Measurements from ENCODE around the gene CSRP3. TPM values are rescaled to one million over a fixed set of nuclear protein-coding genes. Genes with fewer than 3 reads are reported as not detected.

The CSRP3 gene
- total and polyA plus RNA-seq, 4 donors, result 0.08 TPM; not detected in 3

- TF ChIP-seq HNF4A (conservative IDR thresholded peaks at IDR 0.05), result no peak
- no peak for TF ChIP-seq EGR1 (IDR thresholded peaks at IDR 0.05; ENCODE audit: low read depth in 2 of 2)
- no peak for TF ChIP-seq REST (IDR thresholded peaks at IDR 0.05)
- TF ChIP-seq HNF4G (IDR thresholded peaks at IDR 0.05), result no peak
- TF ChIP-seq ZBTB33 (IDR thresholded peaks at IDR 0.05), result no peak
- no peak for TF ChIP-seq ATF3 (IDR thresholded peaks at IDR 0.05)
- no peak for TF ChIP-seq TAF1 (conservative IDR thresholded peaks at IDR 0.05)
- no peak for TF ChIP-seq FOXA1 (IDR thresholded peaks at IDR 0.05)
- no peak for TF ChIP-seq FOXA2 (IDR thresholded peaks at IDR 0.05)
- TF ChIP-seq, protein P1, sequence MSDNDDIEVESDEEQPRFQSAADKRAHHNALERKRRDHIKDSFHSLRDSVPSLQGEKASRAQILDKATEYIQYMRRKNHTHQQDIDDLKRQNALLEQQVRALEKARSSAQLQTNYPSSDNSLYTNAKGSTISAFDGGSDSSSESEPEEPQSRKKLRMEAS (IDR thresholded peaks at IDR 0.05), result no peak
- TF ChIP-seq SP1 (IDR thresholded peaks at IDR 0.05), result no peak
- no peak for TF ChIP-seq RXRA (IDR thresholded peaks at IDR 0.05)
- TF ChIP-seq CTCF (IDR thresholded peaks at IDR 0.05; ENCODE audit: low read depth, low read length, missing input control), result no peak
- TF ChIP-seq GABPA (IDR thresholded peaks at IDR 0.05 in 1 of 2, conservative IDR thresholded peaks at IDR 0.05 in 1 of 2), result no peak
- TF ChIP-seq NR2F2 (IDR thresholded peaks at IDR 0.05), result no peak
- H3K9ac ChIP-seq (ENCODE audit: low read depth in 1 of 2, low read length in 2 of 2), result no peak overlapping the region
- H3K27ac ChIP-seq (ENCODE audit: low read depth in 1 of 2, low read length in 2 of 2), result no peak overlapping the region
- no peaks in the 10 kb centered on the region for H3K9me3 ChIP-seq (ENCODE audit: control insufficient read depth in 4 of 4, low read length in 3 of 4)
- no peaks in the 10 kb centered on the region for H3K36me3 ChIP-seq (ENCODE audit: control insufficient read depth in 4 of 4, insufficient read depth in 3 of 4, low read depth in 1 of 4, low read length in 3 of 4)
- DNase-seq (ENCODE audit: low spot score), result no peak
- H3K4me1 ChIP-seq (ENCODE audit: control insufficient read depth in 4 of 4, insufficient read depth in 4 of 4, low read length in 3 of 4), result peaks cover 6 to 19% (median 17%) of the 10 kb centered on the region in 4 donors
- WGBS, result 83% methylated on average over 5 of the region's 5 CpGs
- no peak overlapping the region for H3K4me3 ChIP-seq (ENCODE audit: low read depth in 1 of 3, low read length in 3 of 3)
- H3K27me3 ChIP-seq (ENCODE audit: control insufficient read depth in 4 of 4, insufficient read depth in 4 of 4, low read length in 3 of 4), result peaks cover 0 to 2% (median under 1%) of the 10 kb centered on the region in 4 donors
Measured at GRCh38 chr11:19245351-19245750, 43.6 kb upstream of the CSRP3 start.

- DNase-seq (ENCODE audit: low spot score), result no peak
- H3K4me1 ChIP-seq (ENCODE audit: control insufficient read depth in 4 of 4, insufficient read depth in 4 of 4, low read length in 3 of 4), result peaks cover 6 to 22% (median 19%) of the 10 kb centered on the region in 4 donors
- no peaks in the 10 kb centered on the region for H3K9me3 ChIP-seq (ENCODE audit: control insufficient read depth in 4 of 4, low read length in 3 of 4)
- WGBS, result 82% methylated on average over 2 of the region's 2 CpGs
- H3K27ac ChIP-seq (ENCODE audit: low read depth in 1 of 2, low read length in 2 of 2), result no peak overlapping the region
- peaks cover 0 to 3% (median 2%) of the 10 kb centered on the region in 4 donors for H3K27me3 ChIP-seq (ENCODE audit: control insufficient read depth in 4 of 4, insufficient read depth in 4 of 4, low read length in 3 of 4)
- TF ChIP-seq EGR1 (IDR thresholded peaks at IDR 0.05; ENCODE audit: low read depth in 2 of 2) (no peak), RAD21 (IDR thresholded peaks at IDR 0.05) (no peak)
- no peak overlapping the region for H3K9ac ChIP-seq (ENCODE audit: low read depth in 1 of 2, low read length in 2 of 2)
- H3K36me3 ChIP-seq (ENCODE audit: control insufficient read depth in 4 of 4, insufficient read depth in 3 of 4, low read depth in 1 of 4, low read length in 3 of 4), result no peaks in the 10 kb centered on the region
- no peak overlapping the region for H3K4me3 ChIP-seq (ENCODE audit: low read depth in 1 of 3, low read length in 3 of 3)
Measured at GRCh38 chr11:19244621-19245020, 42.8 kb upstream of the CSRP3 start.

All from liver (tissue), 9 donors.